Measurements from ENCODE around the gene CTU1. TPM values are rescaled to one million over a fixed set of nuclear protein-coding genes. Genes with fewer than 3 reads are reported as not detected.
"Not testable (repeated sequence)": the region's sequence is repeated elsewhere in the genome, so short reads cannot be mapped to it uniquely, and the experiment has no call there.

The CTU1 gene
- 6.4 and 7.8 TPM in 2 replicates for total RNA-seq

DNA sequence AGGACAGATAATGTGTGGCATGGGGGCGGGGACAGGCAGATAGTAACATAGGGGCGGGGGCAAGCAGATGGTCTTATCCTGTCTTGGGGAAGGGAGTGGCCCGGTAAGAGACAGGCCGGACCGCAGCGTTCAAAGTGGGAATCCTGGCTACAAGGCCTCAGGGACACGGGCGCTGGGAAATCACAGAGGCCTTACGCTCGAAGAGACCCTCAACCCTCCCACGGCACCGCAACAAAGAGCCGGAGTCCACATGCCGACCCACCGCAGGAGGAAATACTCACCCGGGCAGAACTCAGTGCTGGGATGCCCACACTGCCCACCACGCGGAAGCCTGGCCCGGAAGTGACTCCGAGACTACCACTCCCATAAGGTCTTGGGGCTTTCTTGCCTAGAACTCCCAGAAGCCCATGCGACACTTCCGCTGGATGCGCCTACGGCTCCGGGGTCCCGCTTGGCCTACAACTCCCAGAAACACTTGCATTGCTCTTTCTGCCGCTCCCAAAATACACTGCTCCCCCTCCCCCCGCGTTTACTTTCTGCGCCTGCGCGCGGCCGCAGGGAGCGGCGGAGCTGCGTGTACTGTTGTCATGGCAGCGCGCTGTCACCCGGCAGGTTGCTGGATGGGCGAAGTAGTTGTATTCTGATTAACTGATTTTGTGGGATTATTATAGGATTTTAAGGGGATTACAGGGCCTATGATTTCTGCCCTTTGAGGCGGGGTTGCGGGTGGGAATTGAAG is at the start of gene CTU1:
Gene CTU1, minus strand, starts transcription at position 344 of the 739 bp plus-strand sequence. CDS start 3,840 bp downstream, outside the sequence.
- DNase-seq (ENCODE audit: low read depth): peak; percentile 98

DNA sequence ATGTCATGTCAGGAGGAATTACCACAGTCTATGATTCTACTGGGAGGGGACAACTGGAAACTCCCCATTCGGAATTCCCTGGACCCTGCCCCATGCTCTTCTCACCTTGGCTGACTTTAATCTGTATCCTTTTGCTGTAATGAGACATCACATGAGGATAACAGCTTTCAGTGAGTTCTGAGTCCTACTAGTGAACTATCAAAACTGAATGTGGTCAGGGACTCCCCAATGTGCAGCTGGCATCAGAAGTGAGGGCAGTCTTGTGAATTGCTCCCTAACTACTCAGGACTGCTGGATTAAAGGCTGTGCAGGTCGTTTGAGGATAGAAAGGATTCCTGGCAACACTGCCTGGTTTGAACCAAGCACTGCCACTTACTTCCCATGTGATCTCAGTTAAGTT is 49.1 kb upstream of the CTU1 start:
- DNase-seq (ENCODE audit: low read depth): no peak

DNA sequence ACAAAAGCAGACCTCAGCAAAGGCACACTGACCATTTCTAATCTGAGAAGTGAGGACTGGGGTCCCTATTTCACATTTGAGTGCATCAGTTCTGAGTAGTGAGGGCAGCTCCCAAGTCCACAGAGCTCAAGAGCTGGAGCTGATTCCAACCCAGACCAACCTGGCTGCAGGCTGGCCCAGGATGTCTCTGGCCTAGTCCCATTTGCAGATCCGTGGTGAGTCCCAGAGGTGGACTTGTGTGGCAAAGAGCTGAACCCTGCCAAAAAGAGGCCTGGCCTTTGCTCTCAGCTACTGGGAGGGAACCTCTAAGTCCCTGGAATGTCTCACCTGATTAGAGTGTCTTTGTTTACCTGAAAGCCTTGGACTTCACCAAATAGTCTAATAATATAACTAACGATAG is 48.5 kb upstream of the CTU1 start:
- no peak for DNase-seq (ENCODE audit: low read depth)

DNA sequence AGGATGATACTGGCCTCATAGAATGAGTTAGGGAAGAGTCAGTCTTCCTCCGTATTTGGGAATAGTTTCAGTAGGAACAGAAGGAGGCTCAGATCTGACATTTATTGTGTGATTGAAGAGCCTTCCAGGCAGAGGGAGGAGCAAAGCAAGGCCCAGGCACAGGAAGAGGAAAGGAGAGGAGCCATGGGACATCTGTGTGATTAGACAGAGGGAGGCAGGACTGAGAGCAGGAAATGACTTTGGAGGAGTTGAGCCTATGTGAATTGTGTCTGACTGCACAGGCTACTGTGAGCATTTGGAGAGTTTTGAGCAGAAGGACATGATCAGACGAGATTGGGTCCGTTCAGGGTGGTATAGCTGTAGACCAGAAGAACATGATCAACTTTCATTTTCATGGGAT is 42.4 kb upstream of the CTU1 start:
- DNase-seq (ENCODE audit: low read depth): no peak

DNA sequence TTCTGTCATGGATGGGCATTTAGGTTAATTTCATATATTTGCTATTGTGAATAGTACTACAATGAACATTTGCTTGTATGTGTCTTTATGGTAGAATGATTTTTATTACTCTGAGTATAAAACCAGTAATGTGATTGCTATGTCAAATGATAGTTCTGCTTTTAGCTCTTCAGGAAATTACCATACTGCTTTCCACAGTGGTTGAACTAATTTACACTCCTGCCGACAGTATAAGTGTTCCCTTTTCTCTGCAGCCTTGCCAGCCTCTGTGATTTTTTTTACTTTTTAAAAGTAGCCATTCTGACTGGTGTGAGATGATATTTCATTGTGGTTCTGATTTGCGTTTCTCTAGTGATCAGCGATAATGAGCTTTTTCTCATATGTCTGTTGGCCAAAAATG is 40.4 kb upstream of the CTU1 start:
- no peak for DNase-seq (ENCODE audit: low read depth)

DNA sequence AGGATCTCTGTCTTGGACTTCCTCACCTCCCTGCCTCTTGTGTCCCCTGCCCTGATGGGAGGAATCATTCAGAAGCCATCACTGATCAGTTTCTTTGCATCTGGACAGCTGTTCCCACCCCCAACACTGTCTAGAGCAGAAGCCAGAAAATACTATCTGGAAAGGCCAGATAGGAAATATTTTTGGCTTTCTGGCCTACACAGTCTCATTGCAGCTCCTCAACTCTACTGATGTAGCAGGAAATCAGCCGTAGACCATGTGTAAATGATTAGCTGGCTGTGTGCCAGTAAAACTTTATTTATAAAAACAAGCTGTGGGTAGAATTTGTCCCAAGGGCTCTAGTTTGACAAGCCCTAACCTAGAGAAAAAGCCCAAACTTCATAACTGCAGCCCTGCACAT is 39.5 kb upstream of the CTU1 start:
- no peak for DNase-seq (ENCODE audit: low read depth)

DNA sequence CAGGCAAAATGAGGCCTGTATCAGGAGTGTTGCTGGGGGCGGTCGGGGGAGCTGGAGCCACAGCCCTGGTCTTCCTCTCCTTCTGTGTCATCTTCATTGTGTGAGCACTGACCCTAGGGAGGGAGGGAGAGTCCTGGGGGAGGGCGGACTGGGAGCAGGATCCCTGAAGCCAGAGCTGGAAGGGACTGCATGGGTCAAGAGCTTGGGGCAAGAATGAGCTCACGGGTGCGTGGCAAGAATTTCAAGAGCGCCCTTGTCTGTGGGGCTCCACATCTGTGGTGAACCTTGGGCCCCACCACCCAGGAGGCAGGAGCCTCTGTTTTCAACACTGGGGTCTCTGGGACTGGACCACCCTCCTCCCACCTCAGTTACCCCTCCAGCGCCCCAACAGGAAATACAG is 38.5 kb upstream of the CTU1 start:
- DNase-seq (ENCODE audit: low read depth): no peak

DNA sequence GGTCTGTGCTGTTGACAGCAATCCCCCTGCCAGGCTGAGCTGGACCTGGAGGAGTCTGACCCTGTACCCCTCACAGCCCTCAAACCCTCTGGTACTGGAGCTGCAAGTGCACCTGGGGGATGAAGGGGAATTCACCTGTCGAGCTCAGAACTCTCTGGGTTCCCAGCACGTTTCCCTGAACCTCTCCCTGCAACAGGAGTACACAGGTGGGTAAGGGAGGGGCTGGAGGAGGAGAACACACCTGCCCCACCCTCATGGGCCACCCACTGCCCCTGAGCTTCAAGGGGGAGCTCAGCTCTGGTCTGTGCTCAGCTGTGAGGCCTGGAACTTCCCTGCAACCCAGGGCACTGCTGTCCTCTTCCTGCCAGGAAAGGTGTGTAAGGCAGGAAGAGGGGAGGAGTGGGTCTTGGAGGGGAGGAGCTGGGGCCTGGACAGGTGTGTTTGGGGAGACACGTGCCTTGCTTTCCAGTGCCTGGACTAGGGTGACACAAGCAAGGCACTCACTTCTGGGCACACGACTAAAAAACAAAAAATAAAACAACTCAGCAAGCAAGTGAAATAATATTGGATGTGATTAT is 37.8 kb upstream of the CTU1 start:
- no peak for DNase-seq (ENCODE audit: low read depth)

DNA sequence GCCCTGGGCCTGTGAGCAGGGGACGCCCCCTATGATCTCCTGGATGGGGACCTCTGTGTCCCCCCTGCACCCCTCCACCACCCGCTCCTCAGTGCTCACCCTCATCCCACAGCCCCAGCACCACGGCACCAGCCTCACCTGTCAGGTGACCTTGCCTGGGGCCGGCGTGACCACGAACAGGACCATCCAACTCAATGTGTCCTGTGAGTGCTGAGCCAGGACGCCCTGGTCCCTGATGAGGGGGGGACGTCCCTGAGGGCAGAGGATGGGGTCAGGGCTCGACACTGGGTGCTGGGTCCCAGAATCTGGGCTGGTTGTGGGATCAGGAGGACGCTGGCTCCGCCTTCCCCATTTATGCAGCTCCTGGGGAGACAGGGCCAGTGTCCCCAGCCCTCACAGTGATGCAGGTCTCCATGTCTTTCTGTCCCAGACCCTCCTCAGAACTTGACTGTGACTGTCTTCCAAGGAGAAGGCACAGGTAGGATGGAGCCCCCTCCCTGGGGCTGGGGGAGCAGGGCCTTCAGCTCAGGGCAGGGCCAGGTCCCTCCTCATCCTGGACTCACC is 36.4 kb upstream of the CTU1 start:
- DNase-seq (ENCODE audit: low read depth): no peak

DNA sequence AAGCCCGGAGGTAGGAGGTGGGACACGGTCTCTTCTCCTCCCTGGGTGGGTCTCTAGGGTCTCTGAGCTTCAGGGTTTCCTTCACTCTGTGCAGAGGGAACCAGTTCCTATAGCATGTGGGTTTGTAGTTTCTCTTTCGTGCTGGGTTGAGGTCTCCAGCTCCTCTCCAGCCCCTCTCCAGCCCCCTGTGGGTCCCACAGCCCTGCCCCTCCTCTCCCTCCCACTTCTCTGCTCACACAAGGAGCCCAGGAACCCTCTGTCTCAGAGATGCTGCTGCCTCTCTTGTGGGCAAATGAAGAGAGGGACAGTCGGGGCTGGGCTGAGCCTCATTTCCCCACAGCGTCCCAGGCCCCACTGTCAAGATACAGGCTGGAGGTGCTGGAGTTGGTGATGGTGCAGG is 35.3 kb upstream of the CTU1 start:
- DNase-seq (ENCODE audit: low read depth): no peak

DNA sequence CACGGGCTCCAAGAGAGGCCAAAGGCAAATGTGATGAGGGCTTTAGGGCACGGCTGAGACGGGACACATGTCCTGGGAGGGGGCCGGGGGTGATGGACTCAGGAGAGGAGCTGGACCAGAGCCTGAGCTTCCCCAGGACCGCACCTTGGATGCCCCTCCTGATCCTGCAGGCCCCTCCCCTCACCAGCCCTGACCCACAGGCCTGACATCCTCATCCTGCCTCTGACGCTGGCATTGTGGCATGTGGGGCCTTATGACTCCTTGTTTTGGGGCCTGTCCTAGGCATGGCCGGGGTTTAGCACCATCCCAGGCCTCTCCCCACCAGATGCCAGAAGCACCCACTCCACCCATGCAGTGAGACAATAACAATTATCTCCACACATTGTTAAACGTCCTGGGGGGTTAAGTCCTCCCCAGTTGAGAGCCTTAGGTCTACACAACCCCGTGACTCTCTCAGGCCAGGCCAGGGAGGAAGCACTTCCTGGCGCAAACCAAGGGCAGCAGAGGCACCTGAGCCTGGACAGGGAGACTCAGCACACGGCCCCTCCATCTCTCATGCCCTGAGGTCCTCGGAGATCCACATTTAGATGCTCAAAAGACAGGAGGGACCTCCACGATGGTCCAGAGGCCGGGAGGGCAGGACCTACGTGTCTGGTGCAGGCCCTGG is 34.7 kb upstream of the CTU1 start:
- DNase-seq (ENCODE audit: low read depth): not testable (repeated sequence)

DNA sequence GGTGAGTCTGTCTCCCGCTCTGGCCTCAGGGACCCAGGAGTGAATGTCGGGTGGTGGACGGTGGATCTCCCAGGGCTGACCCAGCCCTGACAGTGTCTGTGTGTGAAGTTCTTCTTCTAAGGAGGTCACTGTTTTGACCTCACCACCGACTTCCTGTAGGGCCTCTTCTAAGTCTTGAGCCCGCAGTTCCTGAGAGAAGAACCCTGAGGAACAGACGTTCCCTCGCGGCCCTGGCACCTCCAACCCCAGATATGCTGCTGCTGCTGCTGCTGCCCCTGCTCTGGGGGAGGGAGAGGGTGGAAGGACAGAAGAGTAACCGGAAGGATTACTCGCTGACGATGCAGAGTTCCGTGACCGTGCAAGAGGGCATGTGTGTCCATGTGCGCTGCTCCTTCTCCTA is 33.9 kb upstream of the CTU1 start, which contains the start of gene SIGLEC7:
Gene SIGLEC7, plus strand, starts transcription at position 183 of the 400 bp plus-strand sequence. Its CDS starts 69 bp downstream, at position 252.
- DNase-seq (ENCODE audit: low read depth): no peak

DNA sequence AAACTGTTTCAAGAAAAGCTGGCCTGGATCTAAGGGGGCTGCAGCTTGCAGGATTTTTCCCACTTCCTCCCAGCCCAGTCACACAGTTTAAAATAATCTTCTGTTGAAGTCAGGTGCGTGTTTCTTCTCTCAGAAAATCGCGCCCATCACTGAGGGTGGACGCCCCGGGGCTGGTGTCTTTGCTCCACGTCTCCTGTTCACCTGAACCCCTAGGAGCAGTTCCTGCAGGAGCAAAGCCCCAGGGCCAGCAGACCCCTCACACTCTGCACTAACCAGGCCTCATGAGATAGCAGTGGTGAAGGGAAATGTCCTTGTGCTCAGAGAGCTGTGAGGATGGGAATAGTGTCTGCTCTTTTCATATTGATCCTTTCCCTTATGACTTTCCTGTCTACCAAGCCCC is 33.0 kb upstream of the CTU1 start:
- no peak for DNase-seq (ENCODE audit: low read depth)

DNA sequence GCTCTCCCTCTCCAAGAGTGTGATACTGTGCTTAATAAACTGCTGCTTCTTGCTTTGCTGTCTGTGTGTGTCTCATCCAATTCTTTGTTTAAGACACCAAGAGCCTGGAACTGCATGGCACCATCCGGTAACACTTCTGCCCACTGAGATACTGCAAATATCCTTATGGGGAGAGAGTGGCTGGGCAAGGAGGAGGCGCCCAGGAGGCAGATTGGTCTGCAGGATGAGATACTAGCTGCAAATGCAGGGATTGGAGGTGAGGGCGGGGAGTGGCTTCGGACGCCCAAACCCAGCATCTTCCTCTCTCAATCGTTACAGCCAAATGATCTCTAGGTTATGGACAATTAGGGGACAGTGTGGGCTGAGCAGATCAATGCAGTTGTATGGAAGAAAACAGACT is 32.2 kb upstream of the CTU1 start:
- no peak for DNase-seq (ENCODE audit: low read depth)

DNA sequence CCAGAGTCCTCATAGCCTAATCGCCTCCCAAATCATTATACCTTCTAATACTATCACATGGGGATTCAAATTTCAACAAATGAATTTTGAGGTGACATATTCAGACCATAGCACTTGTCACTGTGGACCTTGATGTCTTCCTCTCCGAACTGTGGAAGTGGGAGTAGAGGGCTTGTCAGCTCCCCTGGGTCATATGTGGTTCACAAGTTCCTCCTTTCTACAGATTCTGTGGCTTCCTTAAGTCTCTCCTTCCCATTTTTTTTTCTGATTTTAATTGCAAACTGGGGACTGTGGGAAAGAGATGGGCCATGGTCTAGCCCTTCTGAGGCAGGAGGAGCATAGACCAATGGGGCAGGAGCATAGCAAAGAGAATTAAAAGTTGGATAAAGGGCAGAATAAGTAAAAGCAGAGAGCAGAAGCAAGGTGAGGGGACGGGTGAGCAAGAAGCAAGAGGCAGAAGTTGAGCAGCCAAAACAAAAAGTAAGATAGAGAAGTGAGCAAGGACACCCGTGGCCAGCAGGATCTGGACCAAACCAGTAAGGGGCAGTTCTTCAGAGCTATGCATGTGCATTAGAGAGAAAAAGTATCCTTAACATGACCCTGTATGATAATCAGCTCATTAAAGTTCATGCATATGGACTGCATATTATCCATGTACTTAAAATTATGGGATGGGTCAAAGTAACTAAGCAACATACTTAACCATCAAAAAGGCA is 31.2 kb upstream of the CTU1 start:
- no peak for DNase-seq (ENCODE audit: low read depth)

DNA sequence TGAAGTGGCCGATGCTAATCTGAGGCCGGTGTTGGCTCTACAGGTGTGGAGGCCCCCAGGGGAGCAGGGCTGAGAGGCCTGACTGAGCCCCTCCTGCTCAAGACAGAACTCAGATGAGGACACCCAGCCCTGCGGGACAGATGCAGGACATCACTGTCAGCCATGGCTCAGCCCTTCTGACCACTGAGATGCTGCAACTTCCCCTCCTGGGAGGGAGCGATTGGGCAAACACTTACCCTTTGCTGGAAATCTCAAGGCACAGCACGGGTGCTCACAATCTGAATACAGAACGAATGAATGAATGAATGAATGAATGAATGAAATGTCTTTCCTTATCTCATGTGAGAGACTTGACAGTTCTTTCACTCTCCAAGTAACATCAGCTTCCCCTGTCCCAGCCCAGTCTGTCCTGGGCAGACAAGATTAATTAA is 30.4 kb upstream of the CTU1 start:
- no peak for DNase-seq (ENCODE audit: low read depth)

DNA sequence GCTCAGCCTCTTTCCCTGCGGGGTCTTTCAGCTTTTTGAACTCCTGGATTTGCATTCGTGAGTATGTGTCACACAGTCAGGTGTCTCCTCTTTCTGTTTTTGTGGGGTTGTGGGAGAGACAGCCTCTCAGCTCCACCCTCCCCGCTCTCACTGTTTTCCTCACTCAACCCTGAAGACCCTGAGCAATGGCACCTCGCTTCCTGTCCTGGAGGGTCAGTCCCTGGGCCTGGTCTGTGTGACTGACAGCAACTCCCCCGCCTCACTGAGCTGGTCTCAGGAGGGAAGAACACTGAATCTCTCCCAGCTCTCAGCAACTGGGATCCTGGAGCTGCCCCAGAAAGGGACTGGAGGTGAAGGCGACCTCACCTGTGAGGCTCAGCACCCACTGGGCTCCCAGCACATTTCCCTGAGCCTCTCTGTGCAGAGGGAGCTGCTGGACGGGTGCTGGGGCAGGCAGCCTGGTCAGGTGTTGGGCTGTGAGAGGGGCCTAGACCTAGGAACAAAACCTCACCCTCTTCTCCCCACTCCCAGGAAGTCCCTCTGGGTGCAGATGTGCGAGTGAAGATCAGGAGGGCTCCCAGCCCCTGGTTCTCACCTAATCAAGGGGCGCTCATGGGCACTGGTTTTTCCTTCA is 29.7 kb upstream of the CTU1 start:
- DNase-seq (ENCODE audit: low read depth): no peak

DNA sequence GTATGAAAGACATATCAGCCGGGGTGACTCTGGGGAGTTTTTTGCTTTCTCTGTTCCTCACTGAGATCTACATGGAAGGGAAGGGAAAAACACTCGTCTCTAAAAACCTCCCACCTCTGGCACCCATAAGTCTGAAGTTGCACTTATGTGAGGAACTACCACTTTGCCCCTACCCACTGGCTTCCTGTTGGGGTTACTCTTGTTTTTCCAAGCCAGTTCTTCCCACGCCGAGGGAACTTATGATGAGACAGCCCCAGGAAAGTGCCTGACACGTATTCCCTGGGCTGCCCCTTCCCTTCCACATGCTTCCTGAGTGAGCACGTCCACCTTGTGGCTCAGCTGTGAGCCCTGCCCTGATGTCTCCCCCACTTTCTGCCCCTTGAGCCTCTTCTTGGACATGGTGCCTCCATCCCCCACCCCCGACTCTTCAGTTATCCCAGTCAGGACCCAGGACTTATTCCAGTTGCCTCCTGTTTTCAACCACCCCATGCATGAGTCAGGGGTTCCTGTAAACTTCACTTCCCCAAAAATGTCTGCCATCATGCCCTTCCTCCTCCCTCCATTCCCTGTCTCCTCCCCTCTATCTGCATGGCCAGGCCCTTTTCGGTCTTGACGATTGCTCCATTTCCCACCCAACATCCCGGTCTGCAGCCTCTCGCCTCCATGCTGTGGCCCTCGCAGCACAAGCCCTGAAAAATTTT is 28.8 kb upstream of the CTU1 start:
- no peak for DNase-seq (ENCODE audit: low read depth)

DNA sequence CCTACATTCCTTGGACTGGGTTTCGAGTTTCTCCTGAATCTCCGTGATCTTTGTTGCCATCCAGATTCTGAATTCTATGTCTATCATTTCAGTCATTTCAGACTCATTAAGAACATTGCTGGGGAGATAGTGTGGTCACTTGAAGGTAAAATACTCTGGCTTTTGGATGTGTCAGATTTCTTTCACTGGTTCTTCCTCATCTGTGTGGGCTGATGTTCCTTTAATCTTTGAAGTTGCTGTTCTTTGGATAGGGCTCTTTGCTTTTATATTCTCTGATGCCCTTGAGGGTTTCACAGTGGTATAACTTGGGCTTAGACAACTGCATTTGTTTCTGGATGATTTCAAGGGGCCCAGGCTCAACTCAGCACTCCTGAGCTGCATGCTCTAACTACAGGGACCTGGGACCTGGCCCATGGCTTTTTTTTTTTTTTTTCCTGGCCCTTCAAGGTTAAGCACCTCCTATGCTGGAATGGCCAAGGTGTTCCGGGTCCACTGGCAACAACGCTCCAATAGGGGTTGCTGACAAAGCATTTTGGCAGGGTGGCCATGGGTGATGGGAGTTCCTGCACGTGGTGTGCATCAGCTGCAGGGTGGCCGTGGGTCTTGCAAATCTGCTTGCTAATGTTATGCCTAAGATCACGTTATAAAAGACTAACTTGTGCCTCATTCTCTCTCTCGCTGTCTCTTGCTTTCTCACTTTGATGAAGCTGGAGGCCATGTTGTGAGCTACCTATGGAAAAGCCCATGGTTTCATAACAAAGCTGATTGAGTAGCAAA is 28.0 kb upstream of the CTU1 start:
- DNase-seq (ENCODE audit: low read depth): no peak

DNA sequence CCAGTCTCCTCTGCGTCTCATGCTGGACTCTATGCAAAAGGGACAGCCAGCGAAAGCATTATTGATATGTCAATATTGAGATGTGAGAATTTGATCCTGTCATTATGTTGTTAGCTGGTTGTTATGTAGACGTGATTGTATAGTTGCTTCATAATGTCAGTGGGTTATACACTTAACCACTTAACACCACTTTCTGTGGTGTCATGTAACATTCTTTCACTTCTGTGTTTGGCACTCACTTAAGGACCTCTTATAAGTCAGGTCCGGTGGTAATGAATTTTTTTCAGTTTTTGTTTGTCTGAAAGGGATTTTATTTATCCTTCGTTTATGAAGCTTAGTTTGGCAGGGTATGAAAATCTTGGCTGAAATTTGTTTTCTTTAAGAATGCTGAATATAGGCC is 26.8 kb upstream of the CTU1 start:
- DNase-seq (ENCODE audit: low read depth): no peak
